GM12878 (cell line): ENCODE measurements around the gene B3GNT9. TPM values are rescaled to one million over a fixed set of nuclear protein-coding genes. Genes with fewer than 3 reads are reported as not detected.

Experiments
- ATAC-seq: fragments of 200-7000 bp; cut with Tn5 transposase; 3 replicates; pipeline ENCODE4 v1.9.1; 2020; ENCODE audit warnings: mild to moderate bottlenecking, moderate library complexity
- BruUV-seq: library from RNA; stranded (reverse); fragments of 400-500 nt; replicated peaks from 2 replicates; lab custom pipeline; 2021; lab: Mats Ljungman, UMichigan
- CTCF ChIA-PET: fragments of 300-600 bp; sonication (Branson Sonifier 250); formaldehyde crosslinking; extraction: SDS; loops from one replicate; lab custom pipeline; 2021; ENCODE audit warnings: inconsistent platforms; lab: Yijun Ruan, JAX
- POLR2A ChIA-PET: fragments of 350-600 bp; formaldehyde crosslinking; extraction: SDS; loops from one replicate; lab custom pipeline; 2021; ENCODE audit warnings: inconsistent platforms; lab: Charles Lee
- RAD21 ChIA-PET: fragments of 300-600 bp; sonication (Branson Sonifier 250); formaldehyde crosslinking; loops from one replicate; lab custom pipeline; 2023; ENCODE audit warnings: antibody characterized with exemption; ENCODE audit not compliant: unreplicated experiment; lab: Charles Lee
- SMC1A ChIA-PET: fragments of 300-600 bp; sonication (Branson Sonifier 250); formaldehyde crosslinking; loops from one replicate; lab custom pipeline; 2023; ENCODE audit not compliant: unreplicated experiment, uncharacterized antibody; lab: Charles Lee
- DNase-seq: peaks from one replicate; pipeline ENCODE4 v3.0.0-alpha.2; 2011; ENCODE audit warnings: low read depth, low spot score
- FAIRE-seq: peaks from 3 replicates; lab custom pipeline; 2011; peaks lifted over from hg19 to GRCh38; lab: Jason Lieb, UNC
- H2AFZ ChIP-seq: 2 replicates; pipeline ENCODE4 v1.6.0; 2011; ENCODE audit warnings: low read depth, low read length, control low read depth; ENCODE audit not compliant: control insufficient read depth
- H3K27ac ChIP-seq: 2 replicates; pipeline ENCODE4 v1.5.1; 2011; ENCODE audit warnings: control low read depth; ENCODE audit not compliant: control insufficient read depth, insufficient read depth
- H3K27me3 ChIP-seq, 2 experiments: replicated peaks in 1 of 2; 2 replicates each; pipeline versions ENCODE4 v1.6.0 to v1.6.1; 2011; ENCODE audit warnings: low read length in 1 of 2; ENCODE audit not compliant: control insufficient read depth in 2 of 2, insufficient read depth in 2 of 2
- H3K36me3 ChIP-seq, 2 experiments: 2 replicates each; pipeline ENCODE4 v1.5.1; 2011; ENCODE audit warnings: low read length in 1 of 2; ENCODE audit not compliant: control insufficient read depth in 2 of 2, insufficient read depth in 2 of 2
- H3K4me1 ChIP-seq: 2 replicates; pipeline ENCODE4 v1.6.1; 2011; ENCODE audit warnings: mild to moderate bottlenecking, low read length, moderate library complexity, mixed read lengths; ENCODE audit not compliant: control insufficient read depth, insufficient read depth
- H3K4me2 ChIP-seq: 2 replicates; pipeline ENCODE4 v1.6.0; 2011; ENCODE audit warnings: control low read depth; ENCODE audit not compliant: control insufficient read depth, insufficient read depth
- H3K4me3 ChIP-seq: fragments of 200-600 bp; sonication (generic); 2 replicates; pipeline ENCODE4 v1.5.1; 2016
- H3K79me2 ChIP-seq: 2 replicates; pipeline ENCODE4 v1.6.0; 2011; ENCODE audit warnings: low read length; ENCODE audit not compliant: control insufficient read depth, insufficient read depth
- H3K9ac ChIP-seq: 2 replicates; pipeline ENCODE4 v1.8.0; 2011; ENCODE audit warnings: low read length, control low read depth, mixed read lengths; ENCODE audit not compliant: control insufficient read depth, insufficient read depth
- H3K9me3 ChIP-seq: replicated peaks from 3 replicates; pipeline ENCODE4 v1.5.1; 2011; ENCODE audit warnings: mild to moderate bottlenecking, low read length; ENCODE audit not compliant: control insufficient read depth, insufficient read depth
- H4K20me1 ChIP-seq: 2 replicates; pipeline ENCODE4 v1.6.0; 2011; ENCODE audit not compliant: control insufficient read depth, insufficient read depth
- CEBPB ChIP-seq, 2 experiments: fragments of 150-350 bp in 1 of 2; IDR thresholded peaks; 2 replicates each; pipeline ENCODE4 v1.6.1; 2012 to 2014; ENCODE audit warnings: low read depth in 2 of 2, low read length in 2 of 2, borderline replicate concordance in 1 of 2, inconsistent platforms in 1 of 2
- EED ChIP-seq: sonication (generic); IDR thresholded peaks from 2 replicates; pipeline ENCODE4 v1.6.1; 2016; ENCODE audit warnings: antibody characterized with exemption, low read depth
- HDAC2 ChIP-seq: fragments of 200-600 bp; sonication (generic); IDR thresholded peaks from 2 replicates; pipeline ENCODE4 v1.6.1; 2017
- IRF5 ChIP-seq: fragments of 450-650 bp; IDR thresholded peaks from 2 replicates; pipeline ENCODE4 v1.6.1; 2017; ENCODE audit warnings: borderline replicate concordance
- NFXL1 ChIP-seq: fragments of 450-650 bp; IDR thresholded peaks from 2 replicates; pipeline ENCODE4 v1.6.1; 2017; ENCODE audit warnings: antibody characterized with exemption, mild to moderate bottlenecking, borderline replicate concordance
- PBX3 ChIP-seq: IDR thresholded peaks from 2 replicates; pipeline ENCODE4 v1.6.1; 2011; ENCODE audit warnings: mild to moderate bottlenecking, low read depth, low read length, moderate library complexity; ENCODE audit not compliant: insufficient replicate concordance
- POLR2AphosphoS5 ChIP-seq: IDR thresholded peaks from 2 replicates; pipeline ENCODE4 v1.6.1; 2011; ENCODE audit warnings: mild to moderate bottlenecking, low read length, inconsistent platforms
- RAD21 ChIP-seq: IDR thresholded peaks from 2 replicates; pipeline ENCODE4 v1.6.1; 2011; ENCODE audit warnings: mild to moderate bottlenecking, low read depth, low read length, moderate library complexity; ENCODE audit not compliant: insufficient read depth
- REST ChIP-seq: IDR thresholded peaks from 2 replicates; pipeline ENCODE4 v1.6.1; 2012; ENCODE audit warnings: mild to moderate bottlenecking, low read depth, low read length
- ZBTB40 ChIP-seq: fragments of 450-650 bp; IDR thresholded peaks from 2 replicates; pipeline ENCODE4 v1.6.1; 2016; ENCODE audit warnings: mild to moderate bottlenecking, moderate library complexity, borderline replicate concordance
- ZNF207 ChIP-seq: fragments of 450-650 bp; IDR thresholded peaks from 2 replicates; pipeline ENCODE4 v1.6.1; 2014; ENCODE audit warnings: antibody characterized with exemption, mild to moderate bottlenecking, borderline replicate concordance
- WGBS: methylation state at CpG from one replicate; pipeline ENCODE4 v1.1.6; 2016; ENCODE audit warnings: low lambda C conversion rate; ENCODE audit not compliant: insufficient replicate concordance, insufficient coverage; ENCODE audit errors: missing lambda C conversion rate; 5-methylcytosine and 5-hydroxymethylcytosine counted together
- in situ Hi-C: fragments of 300-500 bp; cut with MboI; formaldehyde crosslinking; loops from 9 replicates; pipeline ENCODE4 v1.14.3; 2018; ENCODE audit warnings: mixed read lengths
- intact Hi-C: fragments of 100-400 bp; cut with micrococcal nuclease; formaldehyde crosslinking; loops from one replicate; pipeline ENCODE4 v1.14.2; 2022; ENCODE audit not compliant: unreplicated experiment
- polyA plus RNA-seq, 11 experiments: library from polyadenylated mRNA; depleted of rRNA in 4 of 11; unstranded in 6 of 11; stranded (reverse) in 5 of 11; fragments of >200 nt; fragmentation: Nextera tagmentation in 4 of 11; fragmentation: Illumina TruSeq in 1 of 11; extraction: Ambion mirVana in 4 of 11; extraction: Trizol in 1 of 11; gene quantifications; 1 replicate in 1 of 11; 2 replicates in 10 of 11; pipeline versions ENCODE4 v1.2.1 to v1.2.3, GENCODE V29; 2011 to 2016; ENCODE audit warnings: inconsistent platforms in 2 of 11, missing spikeins in 2 of 11, low read depth in 1 of 11
- total RNA-seq, 4 experiments: library from RNA; depleted of rRNA in 3 of 4; stranded (reverse); fragments of >200 nt in 3 of 4; fragmentation: Illumina TruSeq in 1 of 4; extraction: Trizol in 1 of 4; gene quantifications; 2 replicates each; pipeline versions ENCODE4 v1.2.1 to v1.2.3, GENCODE V29; 2013 to 2021

B3GNT9 gene
- total and polyA plus RNA-seq, 10 of the 15 experiments (the other 5 are each of a cell fraction or from before 2014, with no cell fraction given) = 0.08 to 5.0 (median 1.9) TPM

GRCh38 chr16:67145746-67146145 lies 5.1 kb downstream of the B3GNT9 start (continued):
- no peak for TF ChIP-seq ZBTB40
- no peak for TF ChIP-seq NFXL1
- TF ChIP-seq HDAC2 = no peak
- TF ChIP-seq ZNF207 = no peak

GRCh38 chr16:67144943-67145342 lies 5.9 kb downstream of the B3GNT9 start:
- Histone ChIP-seq H3K79me2 (no peaks in the 10 kb centered on the region), H3K4me2 (no peak overlapping the region), H2AFZ (no peak overlapping the region), H3K9me3 (no peaks in the 10 kb centered on the region), H3K27me3 (no peaks in the 10 kb centered on the region), H3K27ac (no peak overlapping the region), H3K4me3 (no peak overlapping the region), H3K4me1 (no peaks in the 10 kb centered on the region), H3K36me3 (peaks cover 31 to 40% of the 10 kb centered on the region in 2 experiments; a peak in 3 of 4 replicates), H4K20me1 (no peaks in the 10 kb centered on the region), H3K9ac (no peak overlapping the region)
- intact Hi-C loops (no loop called here), in situ Hi-C loops (no loop called here)
- FAIRE-seq (no peak), DNase-seq (no peak), ATAC-seq (no peak)
- POLR2A ChIA-PET = no interaction called here
- WGBS = 67% methylated on average over 2 of the region's 2 CpGs
- RAD21 ChIA-PET = no interaction called here
- no TSS peak for BruUV-seq
- SMC1A ChIA-PET = no interaction called here
- CTCF ChIA-PET = interaction anchor here (2.4 to 3.1 kb wide), 2 partner anchors 10 to 127 kb away, joined by 8 to 11 read pairs; no protein-coding TSS in a partner anchor
- TF ChIP-seq CEBPB (IDR thresholded peaks at IDR 0.05; ENCODE audit: borderline replicate concordance in 1 of 2, low read depth in 2 of 2, low read length in 2 of 2) (no peak), NFXL1 (no peak), EED (no peak), RAD21 (no peak), REST (no peak), PBX3 (no peak), IRF5 (no peak), POLR2AphosphoS5 (no peak), HDAC2 (no peak)
